ENCODE results near the gene NINL. TPM values are rescaled to one million over a fixed set of nuclear protein-coding genes. Genes with fewer than 3 reads are reported as not detected.

Gene NINL
- total RNA-seq, 2 donors from 2014 or later: 20.3 to 35.6 TPM

- Histone ChIP-seq H3K4me1 (ENCODE audit: control insufficient read depth in 1 of 2, low read depth in 2 of 2) (peaks cover 6 to 20% of the 10 kb centered on the region in 2 donors), H3K27me3 (replicated peaks; ENCODE audit: insufficient read depth) (no peaks in the 10 kb centered on the region), H3K36me3 (peaks cover 41% of the 10 kb centered on the region), H3K9me3 (peaks cover 9% of the 10 kb centered on the region), H3K27ac (no peak overlapping the region), H3K4me3 (no peak overlapping the region)
- no peak for DNase-seq (ENCODE audit: low spot score)
- ATAC-seq (ENCODE audit: insufficient number of reproducible peaks, low FRiP score, low read depth): no peak
- no peak for TF ChIP-seq CTCF (IDR thresholded peaks at IDR 0.05)
Measured at GRCh38 chr20:25510202-25510601, 75.1 kb downstream of the NINL start.

GRCh38 chr20:25509084-25509483, 76.2 kb downstream of the NINL start:
- no peaks in the 10 kb centered on the region for H3K27me3 ChIP-seq (replicated peaks; ENCODE audit: insufficient read depth)
- peaks cover 34% of the 10 kb centered on the region for H3K36me3 ChIP-seq
- H3K27ac ChIP-seq: peak overlapping the region in 1 of 2 donors; percentile 40
- no peaks in the 10 kb centered on the region for H3K9me3 ChIP-seq
- no peak for TF ChIP-seq CTCF (IDR thresholded peaks at IDR 0.05)
- no peak overlapping the region for H3K4me3 ChIP-seq
- ATAC-seq (ENCODE audit: insufficient number of reproducible peaks, low FRiP score, low read depth) (no peak), DNase-seq (ENCODE audit: low spot score) (no peak)
- H3K4me1 ChIP-seq (ENCODE audit: control insufficient read depth in 1 of 2, low read depth in 2 of 2): peaks cover 6 to 20% of the 10 kb centered on the region in 2 donors

GRCh38 chr20:25508083-25508770, 77.1 kb downstream of the NINL start:
- TF ChIP-seq CTCF (IDR thresholded peaks at IDR 0.05): no peak
- Histone ChIP-seq H3K4me3 (no peak overlapping the region), H3K9me3 (no peaks in the 10 kb centered on the region), H3K4me1 (ENCODE audit: control insufficient read depth in 1 of 2, low read depth in 2 of 2) (peaks cover 6 to 20% of the 10 kb centered on the region in 2 donors), H3K27ac (peak overlapping the region; percentile 40 to 62), H3K36me3 (peaks cover 40% of the 10 kb centered on the region), H3K27me3 (replicated peaks; ENCODE audit: insufficient read depth) (no peaks in the 10 kb centered on the region)
- ATAC-seq (ENCODE audit: insufficient number of reproducible peaks, low FRiP score, low read depth) (peak; percentile 75), DNase-seq (ENCODE audit: low spot score) (peak; percentile 22)

- H3K36me3 ChIP-seq: peaks cover 40% of the 10 kb centered on the region
- H3K27me3 ChIP-seq (replicated peaks; ENCODE audit: insufficient read depth): no peaks in the 10 kb centered on the region
- ATAC-seq (ENCODE audit: insufficient number of reproducible peaks, low FRiP score, low read depth) (peak; percentile 24), DNase-seq (ENCODE audit: low spot score) (no peak)
- no peak for TF ChIP-seq CTCF (IDR thresholded peaks at IDR 0.05)
- H3K4me1 ChIP-seq (ENCODE audit: control insufficient read depth in 1 of 2, low read depth in 2 of 2): peaks cover 6 to 20% of the 10 kb centered on the region in 2 donors
- no peak overlapping the region for H3K4me3 ChIP-seq
- peak overlapping the region; percentile 40 to 62 for H3K27ac ChIP-seq
- H3K9me3 ChIP-seq: no peaks in the 10 kb centered on the region
Measured at GRCh38 chr20:25507385-25508082, 77.8 kb downstream of the NINL start.

GRCh38 chr20:25504366-25505135, 80.8 kb downstream of the NINL start:
- ATAC-seq (ENCODE audit: insufficient number of reproducible peaks, low FRiP score, low read depth) (no peak), DNase-seq (ENCODE audit: low spot score) (no peak)

More at GRCh38 chr20:25504366-25505135, 80.8 kb downstream of the NINL start:
- H3K27me3 ChIP-seq (replicated peaks; ENCODE audit: insufficient read depth): no peaks in the 10 kb centered on the region
- TF ChIP-seq CTCF (IDR thresholded peaks at IDR 0.05): no peak
- H3K4me1 ChIP-seq (ENCODE audit: control insufficient read depth in 1 of 2, low read depth in 2 of 2): peaks cover 6 to 20% of the 10 kb centered on the region in 2 donors
- H3K9me3 ChIP-seq: no peaks in the 10 kb centered on the region
- H3K27ac ChIP-seq: no peak overlapping the region
- H3K4me3 ChIP-seq: no peak overlapping the region
- peaks cover 22% of the 10 kb centered on the region for H3K36me3 ChIP-seq

Data from thoracic aorta (tissue), 2 donors.